Urinary bladder (tissue), 4 donors: ENCODE measurements around the gene TAF6. TPM values are rescaled to one million over a fixed set of nuclear protein-coding genes. Genes with fewer than 3 reads are reported as not detected.
A peak's percentile ranks its signal among the peaks of the same experiment; 100 is the strongest.

Experiments
- DNase-seq: peaks from one replicate; pipeline ENCODE4 v3.0.0-alpha.2; 2015; ENCODE audit errors: extremely low spot score
- H3K27ac ChIP-seq: one replicate; pipeline ENCODE4 v1.5.1; 2013; ENCODE audit warnings: low read depth, mild to moderate bottlenecking, moderate library complexity
- H3K36me3 ChIP-seq: one replicate; pipeline ENCODE4 v1.6.1; 2013; ENCODE audit warnings: mild to moderate bottlenecking, moderate library complexity; ENCODE audit not compliant: insufficient read depth
- H3K4me1 ChIP-seq: one replicate; pipeline ENCODE4 v1.6.1; 2013; ENCODE audit warnings: mild to moderate bottlenecking, moderate library complexity; ENCODE audit not compliant: insufficient read depth
- H3K4me3 ChIP-seq: one replicate; pipeline ENCODE4 v1.5.1; 2013; ENCODE audit warnings: low read depth, low read length
- WGBS: extraction: QIAGEN DNeasy Blood & Tissue Kit; methylation state at CpG from one replicate; pipeline ENCODE4 v1.1.7; 2013; 5-methylcytosine and 5-hydroxymethylcytosine counted together
- polyA plus RNA-seq: library from polyadenylated mRNA; stranded (reverse); fragments of 200-250 nt; gene quantifications from one replicate; pipeline ENCODE4 v1.2.3, GENCODE V29; 2013
- total RNA-seq: library from RNA; depleted of rRNA; stranded (reverse); fragments of >200 nt; gene quantifications from one replicate; pipeline ENCODE4 v1.2.3, GENCODE V29; 2014
- donor health status: healthy with polysubstance abuse.
- donor health status: healthy.

Gene TAF6
- total and polyA plus RNA-seq, 2 donors, result 20.6 to 55.4 TPM

DNA sequence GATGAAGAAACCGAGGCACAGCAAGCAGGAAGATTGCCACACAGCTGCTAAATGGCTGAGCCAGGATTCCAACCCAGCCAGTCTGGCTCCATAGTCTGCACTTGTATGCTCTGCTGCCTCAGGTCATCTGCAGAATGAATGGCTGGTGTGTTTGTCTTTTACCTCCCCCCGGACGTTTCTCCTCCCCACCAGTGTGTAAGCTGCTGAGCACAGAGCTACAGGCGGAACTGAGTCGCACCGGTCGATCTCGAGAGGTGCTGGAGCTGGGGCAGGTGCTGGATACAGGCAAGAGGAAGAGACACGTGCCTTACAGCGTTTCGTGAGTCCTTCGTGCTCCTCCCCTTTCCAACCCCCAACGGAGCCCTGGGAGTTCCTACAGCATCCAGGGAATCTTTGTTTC lies 2.9 kb upstream of the TAF6 start:
- no peaks in the 10 kb centered on the region for H3K36me3 ChIP-seq
- H3K4me3 ChIP-seq, result no peak overlapping the region
- no peak overlapping the region for H3K27ac ChIP-seq
- DNase-seq, result no peak
- no peaks in the 10 kb centered on the region for H3K4me1 ChIP-seq
- WGBS, result 73% methylated on average over 13 of the region's 13 CpGs

- Histone ChIP-seq H3K27ac (no peak overlapping the region), H3K4me3 (no peak overlapping the region), H3K36me3 (no peaks in the 10 kb centered on the region), H3K4me1 (no peaks in the 10 kb centered on the region)
- WGBS, result 28% methylated on average over 1 of the region's 1 CpG
- no peak for DNase-seq
These were observed 1.5 kb upstream of the TAF6 start for GRCh38 chr7:100120733-100121036.

GRCh38 chr7:100119970-100120732 lies 993 bp upstream of the TAF6 start:
- Histone ChIP-seq H3K36me3 (no peaks in the 10 kb centered on the region), H3K4me3 (peak overlapping the region; percentile 46), H3K4me1 (no peaks in the 10 kb centered on the region), H3K27ac (peak overlapping the region; percentile 40)
- no peak for DNase-seq
- 11% methylated on average over 19 of the region's 19 CpGs for WGBS

DNA sequence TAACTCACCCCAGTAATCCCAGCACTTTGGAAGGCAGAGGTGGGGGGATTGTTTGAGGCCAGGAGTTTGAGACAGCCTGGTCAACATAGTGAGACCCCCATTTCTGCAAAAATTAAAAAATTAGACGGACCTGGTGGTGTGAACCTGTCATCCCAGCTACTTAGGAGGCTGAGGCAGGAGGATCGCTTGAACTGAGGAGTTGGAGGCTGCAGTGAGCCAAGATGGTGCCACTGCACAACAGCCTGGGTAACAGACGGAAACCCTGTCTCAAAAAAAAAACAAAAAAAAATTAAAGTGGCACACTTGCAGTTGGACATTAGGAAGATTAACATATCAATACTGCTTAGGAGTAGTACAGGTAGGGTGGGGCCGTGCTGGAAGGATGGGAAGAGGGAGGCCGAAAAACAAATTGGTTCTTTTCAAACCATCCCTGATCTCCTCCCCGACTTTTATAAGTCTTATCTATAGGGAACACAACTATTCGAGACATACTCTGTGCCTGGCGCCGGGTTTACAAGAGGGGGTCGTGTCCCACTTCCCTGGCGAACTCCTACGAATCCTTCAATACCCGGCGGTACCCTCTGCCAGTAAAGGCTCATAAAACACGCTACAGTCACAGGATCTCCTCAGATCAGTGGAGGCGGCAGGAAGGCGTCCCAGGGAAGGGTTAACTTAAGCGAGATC lies 628 bp downstream of the TAF6 start:
- WGBS, result 22% methylated on average over 18 of the region's 18 CpGs
- no peaks in the 10 kb centered on the region for H3K4me1 ChIP-seq
- no peaks in the 10 kb centered on the region for H3K36me3 ChIP-seq
- H3K4me3 ChIP-seq, result peak overlapping the region; percentile 89
- H3K27ac ChIP-seq, result no peak overlapping the region
- no peak for DNase-seq

DNA sequence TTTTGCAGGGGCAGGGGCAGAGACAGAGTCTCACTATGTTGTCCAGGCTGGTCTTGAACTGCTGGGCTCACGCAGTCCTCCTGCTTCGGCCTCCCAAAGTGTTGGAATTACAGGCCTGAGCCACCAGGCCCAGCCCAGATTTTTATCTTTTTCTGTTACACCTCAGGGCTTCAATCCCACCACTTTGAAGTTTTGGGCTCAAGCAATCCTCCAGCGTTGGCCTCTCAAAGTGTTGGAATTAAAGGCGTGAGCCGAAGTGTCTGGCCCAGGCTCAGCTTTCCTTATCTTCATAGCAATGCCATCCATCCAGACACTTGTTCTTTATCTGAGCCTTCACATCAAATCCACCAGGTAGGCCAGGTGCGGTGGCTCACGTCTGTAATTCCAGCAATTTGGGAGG lies 4.1 kb downstream of the TAF6 start:
- 91% methylated on average over 7 of the region's 7 CpGs for WGBS
- H3K27ac ChIP-seq, result no peak overlapping the region
- H3K4me3 ChIP-seq, result no peak overlapping the region
- DNase-seq, result no peak
- no peaks in the 10 kb centered on the region for H3K4me1 ChIP-seq
- H3K36me3 ChIP-seq, result no peaks in the 10 kb centered on the region

DNA sequence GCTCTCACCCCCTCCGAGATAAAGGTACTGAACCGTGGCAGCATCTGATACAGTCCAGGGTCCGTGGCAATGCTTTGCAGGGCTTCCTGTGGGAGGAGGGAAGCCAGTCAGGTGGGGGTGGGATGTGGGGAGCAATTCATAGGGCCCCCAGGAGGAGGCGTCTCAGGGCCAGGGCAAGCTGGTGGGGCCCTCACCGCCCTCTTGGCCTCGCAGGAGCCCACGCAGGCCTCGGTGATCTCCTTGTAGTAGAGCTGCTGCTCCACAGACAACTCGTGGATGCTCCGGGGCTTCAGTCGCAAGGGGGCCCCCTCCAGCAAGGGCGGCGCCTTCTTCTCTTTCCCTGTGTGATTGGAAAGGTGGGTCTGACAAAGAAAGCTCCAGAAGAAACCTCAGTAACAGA lies 7.2 kb downstream of the TAF6 start:
- no peak overlapping the region for H3K27ac ChIP-seq
- WGBS, result 90% methylated on average over 13 of the region's 13 CpGs
- no peak for DNase-seq
- no peaks in the 10 kb centered on the region for H3K4me1 ChIP-seq
- H3K4me3 ChIP-seq, result no peak overlapping the region
- H3K36me3 ChIP-seq, result no peaks in the 10 kb centered on the region

- DNase-seq, result no peak
- Histone ChIP-seq H3K4me3 (no peak overlapping the region), H3K36me3 (peaks cover under 1% of the 10 kb centered on the region), H3K27ac (no peak overlapping the region), H3K4me1 (no peaks in the 10 kb centered on the region)
- WGBS, result 94% methylated on average over 7 of the region's 7 CpGs
These were observed 8.0 kb downstream of the TAF6 start for GRCh38 chr7:100111156-100111555.

- 80% methylated on average over 12 of the region's 12 CpGs for WGBS
- H3K4me1 ChIP-seq, result no peaks in the 10 kb centered on the region
- no peak overlapping the region for H3K27ac ChIP-seq
- DNase-seq, result no peak
- no peak overlapping the region for H3K4me3 ChIP-seq
- peaks cover 4% of the 10 kb centered on the region for H3K36me3 ChIP-seq
These were observed 9.5 kb downstream of the TAF6 start for GRCh38 chr7:100109521-100110163.

GRCh38 chr7:100107890-100108289 lies 11.3 kb downstream of the TAF6 start:
- H3K4me1 ChIP-seq, result no peaks in the 10 kb centered on the region
- H3K27ac ChIP-seq, result no peak overlapping the region
- 66% methylated on average over 11 of the region's 11 CpGs for WGBS
- DNase-seq, result no peak
- H3K4me3 ChIP-seq, result no peak overlapping the region
- H3K36me3 ChIP-seq, result peaks cover 4% of the 10 kb centered on the region

- WGBS, result 83% methylated on average over 25 of the region's 25 CpGs
- no peak for DNase-seq
- Histone ChIP-seq H3K27ac (no peak overlapping the region), H3K4me3 (no peak overlapping the region), H3K4me1 (no peaks in the 10 kb centered on the region), H3K36me3 (peaks cover 4% of the 10 kb centered on the region)
These were observed 11.9 kb downstream of the TAF6 start for GRCh38 chr7:100107125-100107737.

DNA sequence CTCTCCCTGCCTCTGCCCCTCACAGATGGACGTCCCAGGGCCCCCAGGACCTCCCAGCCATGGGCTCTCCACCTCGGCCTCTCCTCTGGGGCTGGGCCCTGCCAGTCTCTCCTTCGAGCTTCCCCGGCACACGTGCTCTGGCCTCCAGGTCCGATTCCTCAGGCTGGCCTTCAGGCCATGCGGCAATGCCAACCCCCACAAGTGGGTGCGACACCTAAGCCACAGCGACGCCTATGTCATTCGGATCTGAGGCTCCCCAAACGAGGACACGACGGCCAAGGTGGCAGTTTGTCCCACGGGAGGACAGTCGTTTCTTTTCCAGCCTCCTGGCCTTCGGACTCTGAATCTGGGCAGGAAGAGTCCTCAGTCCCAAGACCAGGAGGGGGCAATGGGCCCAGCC lies 12.5 kb downstream of the TAF6 start:
- no peak overlapping the region for H3K4me3 ChIP-seq
- H3K4me1 ChIP-seq, result no peaks in the 10 kb centered on the region
- no peak for DNase-seq
- H3K27ac ChIP-seq, result no peak overlapping the region
- WGBS, result 83% methylated on average over 17 of the region's 17 CpGs
- peaks cover 4% of the 10 kb centered on the region for H3K36me3 ChIP-seq

DNA sequence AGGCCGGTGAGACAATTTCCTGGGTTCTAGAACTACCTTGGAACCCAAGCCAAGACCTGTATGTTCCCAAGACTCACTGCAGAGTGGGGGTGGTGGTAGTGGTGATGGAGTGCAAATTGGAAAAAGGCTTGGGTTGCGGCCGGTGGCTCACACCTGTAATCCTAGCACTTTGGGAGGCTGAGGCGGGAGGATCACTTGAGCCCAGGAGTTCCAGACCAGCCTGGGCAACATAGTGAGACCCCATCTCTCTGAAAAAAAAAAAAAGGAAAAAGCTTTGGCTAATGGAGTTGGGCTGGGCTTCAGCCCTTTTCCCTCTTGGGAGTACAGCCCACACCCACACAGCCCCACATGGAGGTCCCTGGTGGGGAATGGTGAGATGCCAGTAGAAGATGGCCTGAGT lies 13.6 kb downstream of the TAF6 start:
- Histone ChIP-seq H3K36me3 (peaks cover 4% of the 10 kb centered on the region), H3K27ac (no peak overlapping the region), H3K4me1 (no peaks in the 10 kb centered on the region), H3K4me3 (no peak overlapping the region)
- 95% methylated on average over 4 of the region's 4 CpGs for WGBS
- no peak for DNase-seq

GRCh38 chr7:100102950-100103840 lies 16.0 kb downstream of the TAF6 start:
- H3K36me3 ChIP-seq, result peaks cover 4% of the 10 kb centered on the region
- H3K4me3 ChIP-seq, result no peak overlapping the region
- 83% methylated on average over 17 of the region's 17 CpGs for WGBS
- no peak for DNase-seq
- H3K4me1 ChIP-seq, result no peaks in the 10 kb centered on the region
- H3K27ac ChIP-seq, result no peak overlapping the region
